NCI-H2107 treated with DMSO at 0.1 percent for 48 hours (cell line): Measurements from ENCODE around the gene TRIM47.
"Not testable (repeated sequence)": the region's sequence is repeated elsewhere in the genome, so short reads cannot be mapped to it uniquely, and the experiment has no call there.

Experiments used
- DNase-seq: peaks from one replicate; lab custom pipeline; 2025; ENCODE audit not compliant: unreplicated experiment; lab: John Stamatoyannopoulos, UW

TRIM47 gene

DNA sequence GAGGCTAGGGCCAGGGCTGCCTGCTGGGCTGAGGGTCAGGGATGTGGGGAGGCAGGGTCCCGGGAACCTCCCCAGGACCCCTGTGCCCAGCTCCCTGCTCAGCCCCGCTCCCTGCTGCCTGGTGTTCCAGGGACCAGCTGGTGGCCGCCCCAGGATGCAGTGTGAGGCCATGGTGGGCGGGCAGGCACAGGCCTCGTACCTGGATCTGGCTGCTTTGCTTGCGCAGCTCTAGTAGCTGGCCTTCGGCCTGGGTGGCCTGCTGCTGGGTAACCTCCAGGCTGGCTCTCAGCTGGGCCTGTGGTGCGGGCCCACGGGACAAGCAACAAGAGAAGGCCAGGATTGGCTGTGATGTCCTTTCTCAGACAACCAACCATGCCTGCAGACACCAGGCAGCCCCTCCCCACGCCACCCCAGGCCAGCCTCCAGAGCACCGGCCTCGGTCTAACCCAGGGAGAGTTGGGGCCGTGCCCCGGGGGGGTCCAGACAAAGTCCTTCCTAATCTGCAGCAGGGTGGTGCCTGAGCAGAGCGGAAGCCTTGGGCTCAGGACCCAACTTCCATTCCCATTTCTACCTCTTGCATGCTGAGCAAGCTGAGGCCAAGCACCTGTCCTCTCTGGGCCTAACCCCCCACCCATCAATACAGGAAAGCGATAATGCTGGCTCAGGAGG, 14.3 kb upstream of the TRIM47 start:
- no peak for DNase-seq

DNA sequence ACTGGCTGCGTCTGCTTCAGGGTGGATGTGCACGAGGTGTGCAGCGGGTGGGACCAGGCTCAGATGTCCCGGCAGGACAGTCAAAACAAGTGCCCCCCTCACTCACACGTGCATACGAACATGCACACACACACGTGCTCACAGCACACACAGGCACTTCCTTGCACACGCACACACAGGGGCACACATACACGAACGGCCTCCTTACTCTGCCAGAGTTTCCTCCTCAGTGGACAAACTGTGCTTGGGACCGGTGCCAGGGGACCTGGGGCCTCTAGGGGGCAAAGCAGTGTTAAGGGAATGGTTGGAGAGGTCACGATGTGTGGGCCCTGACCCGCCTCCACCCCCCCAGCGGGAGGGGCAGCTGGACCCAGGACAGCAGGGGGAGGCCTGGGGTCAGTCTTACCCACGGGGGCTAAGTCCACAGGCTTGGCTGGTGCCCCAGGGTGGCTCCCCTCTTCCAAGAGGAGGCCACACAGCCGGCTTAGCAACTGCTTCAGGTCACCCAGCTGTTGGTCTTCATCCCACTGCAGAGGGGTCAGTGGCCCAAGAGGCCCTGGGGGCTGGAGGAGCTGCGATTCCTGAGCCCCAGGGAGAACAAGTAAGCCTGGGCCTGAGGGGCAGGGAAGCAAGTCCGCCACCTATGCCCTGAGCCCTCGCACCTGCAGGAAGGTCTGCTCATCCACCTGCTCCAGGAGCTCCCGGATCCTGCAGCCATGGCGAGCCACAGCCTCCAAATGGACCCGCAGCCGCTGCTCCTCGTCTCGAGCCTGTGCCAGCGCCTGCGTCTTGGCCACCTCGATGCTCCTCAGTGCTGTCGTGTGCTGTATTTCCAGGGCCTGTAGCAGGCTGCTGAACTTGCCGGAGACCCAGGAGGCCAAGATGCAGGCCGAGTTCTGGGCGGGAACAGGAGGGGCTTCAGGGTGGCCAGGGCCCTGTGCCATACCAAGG, 13.5 kb upstream of the TRIM47 start:
- DNase-seq: no peak

DNA sequence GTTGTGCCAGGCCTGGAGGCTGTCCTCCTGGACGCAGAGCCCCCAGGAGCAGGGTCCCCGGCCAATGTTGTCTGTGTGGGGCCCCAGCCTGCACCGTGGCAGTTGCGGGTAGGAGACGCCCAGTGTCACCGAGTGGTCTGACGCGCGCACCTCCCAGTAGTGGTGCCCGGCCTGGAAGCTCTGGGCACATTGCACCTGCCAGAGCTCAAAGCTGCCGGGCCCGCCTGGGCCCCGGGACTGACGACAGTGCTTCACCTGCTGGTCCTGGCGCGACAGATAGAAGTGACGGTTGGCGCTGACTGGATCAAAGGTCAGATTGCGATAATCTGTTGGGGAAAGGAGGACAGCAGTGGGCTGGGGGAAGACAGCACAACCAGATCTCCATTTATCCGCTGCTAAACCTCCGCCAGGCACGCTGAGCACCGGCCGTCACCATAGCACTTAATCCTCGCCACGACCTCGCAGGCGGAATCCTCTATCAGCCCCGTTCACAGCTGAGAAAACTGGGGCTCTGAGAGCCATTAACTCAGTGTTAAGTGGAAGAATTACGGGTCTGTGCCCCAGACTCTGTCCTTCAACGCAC, 12.7 kb upstream of the TRIM47 start:
- DNase-seq: no peak

DNA sequence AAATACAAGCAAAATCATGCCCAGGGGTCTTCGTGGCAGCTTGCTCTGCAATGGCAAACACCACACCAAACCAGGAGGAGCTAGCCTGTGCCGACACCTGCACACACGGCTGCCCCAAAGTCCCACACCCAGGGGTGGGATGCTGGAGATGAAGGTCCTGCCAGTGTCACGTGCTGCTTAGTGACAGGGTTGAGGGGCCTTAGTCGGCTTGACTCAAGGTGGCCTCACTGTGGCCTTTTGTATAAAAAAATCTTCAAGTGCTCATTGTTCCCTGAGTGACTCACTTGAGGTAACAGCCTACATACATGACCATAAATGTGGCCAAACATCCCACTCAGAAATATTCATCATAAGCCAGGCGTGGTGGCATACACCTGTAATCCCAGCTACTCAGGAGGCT, 11.1 kb upstream of the TRIM47 start:
- no peak for DNase-seq

DNA sequence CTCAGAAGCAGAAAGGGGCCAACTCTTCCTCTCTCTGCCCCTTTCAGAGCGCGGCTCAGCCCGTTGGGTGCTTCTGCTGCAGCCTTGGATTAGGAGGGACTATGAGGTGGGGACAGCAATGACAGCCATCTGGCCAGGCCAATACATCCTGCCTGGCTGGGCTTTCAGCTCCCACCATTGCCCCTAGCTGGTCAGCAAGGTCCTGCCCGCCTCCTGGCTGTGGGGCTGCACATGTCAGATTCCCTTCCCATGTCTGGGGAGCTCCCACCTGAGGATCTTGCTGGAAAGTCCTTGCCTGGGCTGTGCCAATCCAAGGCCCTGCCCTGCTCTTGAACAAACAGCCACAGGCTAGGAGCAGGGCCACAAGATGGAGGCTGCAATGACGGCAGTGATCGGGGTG, 10.1 kb upstream of the TRIM47 start:
- no peak for DNase-seq

GRCh38 chr17:75885860-75886259, 7.5 kb upstream of the TRIM47 start:
- not testable (repeated sequence) for DNase-seq

- DNase-seq: no peak
Observed at GRCh38 chr17:75885431-75885830, 7.0 kb upstream of the TRIM47 start.

- DNase-seq: no peak
Observed at GRCh38 chr17:75881678-75882454, 3.5 kb upstream of the TRIM47 start.

DNA sequence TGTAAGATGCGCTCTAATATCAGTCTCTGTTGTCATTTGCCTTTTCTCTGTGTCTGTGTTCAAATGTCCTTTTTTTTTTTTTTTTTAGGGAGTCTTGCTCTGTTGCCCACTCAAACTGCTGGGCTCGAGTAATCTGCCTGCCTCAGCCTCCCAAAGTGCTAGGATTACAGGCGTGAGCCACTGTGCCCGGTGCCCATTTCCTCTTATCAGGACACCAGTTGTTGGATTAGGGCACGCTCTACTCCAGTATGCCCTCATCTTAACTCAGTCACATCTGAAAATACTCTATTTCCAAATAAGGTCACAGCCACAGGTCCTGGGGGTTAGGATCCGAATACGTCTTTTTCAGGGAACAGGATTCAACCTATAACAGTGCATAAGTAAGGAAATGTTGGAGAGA, 1.9 kb upstream of the TRIM47 start:
- no peak for DNase-seq

DNA sequence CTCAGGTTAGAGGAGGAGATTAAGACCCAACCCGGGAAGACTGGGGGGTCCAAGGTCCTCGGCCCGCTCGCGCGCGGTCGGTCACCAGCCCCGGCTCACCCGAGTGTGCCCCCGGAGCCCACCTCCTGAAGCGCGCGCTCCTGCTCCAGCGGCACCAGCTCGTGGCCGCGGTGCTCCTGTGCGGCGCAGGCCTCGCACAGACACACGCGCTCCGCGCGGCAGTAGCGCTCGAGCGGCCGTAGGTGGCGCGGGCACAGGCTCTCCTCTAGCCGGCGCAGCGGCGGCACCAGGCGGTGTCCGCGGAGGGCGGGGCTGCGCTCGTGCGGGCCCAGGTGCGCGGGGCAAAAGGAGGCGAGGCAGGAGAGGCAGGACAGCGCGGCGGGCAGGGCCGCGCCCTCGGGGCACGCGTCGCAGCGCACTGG, 618 bp downstream of the TRIM47 start:
- DNase-seq: no peak

DNA sequence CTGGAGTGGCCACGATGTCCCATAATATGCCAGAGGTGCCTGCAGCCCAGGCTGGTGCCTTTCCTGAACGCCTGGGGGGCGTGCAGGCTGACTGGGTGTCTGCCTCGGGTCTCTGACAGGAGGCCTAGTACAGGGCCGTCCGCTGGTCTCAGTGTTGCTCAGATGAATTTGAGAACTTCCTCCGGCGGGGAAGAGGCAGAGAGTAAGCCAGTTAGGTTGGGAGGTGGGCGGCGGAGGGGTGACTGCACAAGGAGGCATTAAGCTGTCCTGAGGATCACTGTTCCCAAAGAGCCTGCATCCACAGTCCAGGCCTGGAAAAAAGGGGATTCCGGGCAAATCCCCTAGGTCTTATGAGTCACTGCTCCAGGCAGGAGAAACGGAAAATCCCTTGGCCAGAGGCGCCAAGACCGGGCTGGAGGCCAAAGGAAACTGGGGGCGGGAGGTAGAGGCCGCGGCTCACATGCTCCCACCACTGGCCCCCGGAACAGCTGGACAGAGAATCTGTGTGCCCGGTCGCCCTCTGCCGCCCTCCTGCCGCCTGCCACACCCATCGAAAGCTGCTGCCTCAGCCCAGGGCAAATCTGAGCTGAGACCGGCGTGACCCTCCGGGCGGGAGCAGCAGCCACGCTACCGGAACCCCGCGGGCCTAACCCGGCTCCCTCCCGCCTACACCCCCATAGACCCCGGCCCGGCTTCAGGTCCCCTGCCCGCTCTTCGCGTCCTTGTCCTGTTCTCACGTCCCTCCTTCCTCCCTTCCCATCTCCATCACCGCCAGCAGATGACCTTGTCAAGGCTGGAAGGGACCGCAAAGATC, 1.2 kb downstream of the TRIM47 start:
- DNase-seq: no peak

DNA sequence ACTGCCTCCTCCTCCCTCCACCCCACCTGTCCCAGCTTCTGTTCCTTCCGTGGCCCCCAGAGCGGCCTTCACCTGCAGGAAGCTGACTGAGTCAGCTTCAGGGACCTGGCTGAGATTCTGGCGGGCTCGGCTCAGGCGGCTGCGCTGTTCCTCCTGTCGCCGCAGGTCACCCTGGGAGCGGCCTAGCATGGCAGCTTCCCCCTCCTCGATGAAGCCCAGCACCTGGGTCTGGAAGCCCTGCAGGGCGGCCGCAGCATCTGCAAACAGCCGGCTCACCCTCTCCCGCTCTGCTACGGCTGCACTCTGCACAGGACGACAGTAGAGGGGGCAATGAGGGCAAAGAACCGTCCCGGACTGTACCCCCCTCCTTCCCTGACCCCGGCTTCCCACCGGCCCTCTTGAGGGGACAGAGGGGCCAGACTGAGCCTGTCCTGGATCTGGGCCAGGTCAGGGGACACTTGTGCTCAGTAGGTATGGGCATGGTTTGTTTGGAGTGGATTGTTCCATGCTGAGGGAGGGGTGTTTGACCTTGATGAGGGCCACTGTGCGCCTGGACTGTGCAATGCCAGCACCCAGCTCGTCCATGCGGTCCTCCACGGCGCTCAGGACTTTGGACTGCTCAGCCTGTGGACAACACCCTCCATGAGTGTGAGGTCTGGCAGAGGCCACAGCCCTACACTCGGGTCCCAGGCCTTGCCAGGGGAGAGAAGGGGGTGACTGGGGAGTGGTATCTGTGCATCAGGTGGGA, 2.0 kb downstream of the TRIM47 start:
- DNase-seq: peak; percentile 61

DNA sequence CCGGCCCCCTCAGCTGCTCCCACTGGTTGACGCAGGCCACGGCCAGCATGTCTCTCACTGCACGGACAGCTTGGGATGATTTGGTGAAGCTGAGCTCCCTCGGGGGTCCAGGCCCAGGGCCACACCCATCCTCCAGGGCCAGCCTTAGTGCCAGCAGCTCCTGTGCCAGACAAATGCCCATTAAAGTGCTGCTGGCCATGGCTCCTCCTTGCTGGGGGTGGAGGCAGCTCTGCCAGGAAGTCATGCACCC, 2.5 kb downstream of the TRIM47 start:
- DNase-seq: no peak

DNA sequence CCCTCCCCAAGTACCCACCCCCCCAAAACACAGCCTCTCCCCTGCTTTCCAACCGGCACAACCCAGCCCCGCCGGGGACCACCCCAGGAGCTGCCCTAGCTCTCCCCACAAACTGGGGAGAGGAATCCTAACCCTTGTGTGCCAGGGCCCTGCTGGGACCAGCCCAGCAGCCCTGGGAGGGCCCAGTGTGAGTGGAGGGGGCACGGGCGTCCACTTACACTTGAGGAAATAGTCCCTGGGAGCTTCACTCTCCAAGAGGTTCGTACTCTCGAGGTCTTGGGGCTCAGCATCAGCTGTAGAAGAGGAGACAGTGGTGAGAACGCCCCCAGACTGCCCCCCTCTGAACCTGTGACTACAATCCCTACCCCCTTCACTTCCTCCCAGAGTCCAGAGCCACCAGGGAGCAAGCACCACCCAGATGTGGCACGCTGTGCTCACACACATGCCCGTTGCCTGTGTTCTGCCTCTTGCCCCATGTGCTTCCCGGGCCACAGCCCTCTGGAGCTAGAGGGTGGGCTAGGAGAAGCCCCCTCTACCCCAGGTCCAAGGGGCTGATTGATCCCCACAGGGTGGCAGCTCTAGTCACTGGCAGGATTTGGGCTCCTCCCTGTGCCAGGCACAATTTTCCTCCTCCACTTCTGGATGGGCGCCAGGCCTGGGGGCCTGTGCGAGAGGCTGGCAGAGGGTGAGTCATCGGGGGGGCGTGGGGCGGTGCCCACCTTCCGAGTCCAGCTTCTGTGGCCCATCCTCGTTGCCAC, 3.0 kb downstream of the TRIM47 start:
- DNase-seq: no peak

DNA sequence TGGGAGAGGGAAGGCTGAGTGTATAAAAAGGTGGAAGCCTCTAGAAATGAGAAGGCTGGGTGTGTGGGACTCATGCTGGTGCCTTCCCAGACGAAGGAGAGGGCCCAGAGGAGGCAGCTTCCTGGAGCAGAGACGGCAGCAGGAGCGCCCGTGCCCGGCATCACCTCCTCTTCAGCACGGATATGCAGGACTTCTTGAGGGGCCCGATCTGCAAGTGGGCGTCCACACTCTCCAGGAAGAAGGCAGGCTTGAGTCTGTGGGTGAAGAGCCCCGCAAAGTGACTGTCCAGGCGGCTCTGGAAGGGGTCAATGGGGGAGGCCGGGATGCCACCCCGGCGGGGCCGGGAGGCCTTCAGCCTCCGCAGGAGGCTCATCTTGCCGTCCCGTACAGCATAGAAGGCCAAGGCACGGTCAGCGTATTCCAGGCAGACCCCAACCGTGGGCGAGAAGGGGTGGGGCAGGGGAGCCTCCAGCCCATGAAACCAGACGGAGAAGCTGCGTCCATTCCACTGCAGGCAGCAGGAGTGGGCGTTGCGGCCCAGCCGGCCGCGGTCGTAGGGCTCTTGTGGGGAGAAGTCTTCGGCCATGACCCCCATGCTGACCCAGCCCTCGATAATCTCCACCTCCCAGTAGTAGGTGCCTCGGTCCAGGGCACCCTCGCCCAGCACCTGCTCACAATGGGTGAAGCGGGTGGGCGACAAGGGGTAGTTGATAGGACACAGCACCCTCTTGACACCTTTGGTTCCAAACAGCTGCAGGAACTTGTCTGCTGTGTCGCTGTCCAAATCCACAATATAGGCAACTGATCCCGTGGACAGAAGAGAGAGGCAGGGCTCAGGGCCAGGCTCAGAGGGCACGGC, 3.8 kb downstream of the TRIM47 start:
- DNase-seq: no peak

DNA sequence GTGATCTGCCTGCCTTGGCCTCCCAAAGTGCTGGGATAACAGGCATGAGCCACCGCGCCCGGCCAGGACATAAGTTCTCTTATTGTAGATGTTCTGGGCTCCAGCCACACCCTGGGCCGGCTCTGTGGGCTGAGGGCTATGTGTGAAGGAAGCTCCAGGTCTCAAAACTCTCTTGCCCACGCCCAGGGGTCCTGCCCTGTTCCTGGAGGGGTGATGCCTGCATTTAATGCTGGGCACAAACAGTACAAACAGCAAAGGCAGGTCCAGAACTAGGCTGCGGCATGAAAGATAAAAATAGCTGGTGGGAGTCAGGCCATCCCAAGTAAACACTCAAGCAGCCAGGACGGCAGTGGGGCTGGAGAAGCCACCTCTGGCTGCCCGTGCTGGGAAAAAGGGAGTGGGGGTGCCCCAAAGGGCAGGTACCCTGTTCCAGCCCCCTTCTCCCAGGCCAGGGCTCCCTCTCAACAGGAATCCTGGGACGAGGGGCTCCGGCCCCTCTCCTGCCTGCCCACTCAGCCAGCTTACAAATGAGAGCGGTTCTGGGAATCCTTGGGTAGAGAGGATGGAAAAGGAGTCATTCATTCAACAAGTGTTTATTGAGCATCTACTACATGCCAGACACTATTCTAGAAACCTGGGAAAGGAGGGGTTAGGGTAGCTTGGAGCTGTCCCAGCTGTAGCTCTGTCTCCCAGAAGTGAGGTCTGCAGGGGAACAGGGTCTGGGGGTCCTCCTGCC, 4.6 kb downstream of the TRIM47 start:
- DNase-seq: no peak

- DNase-seq: no peak
Observed at GRCh38 chr17:75872434-75873351, 5.7 kb downstream of the TRIM47 start.
